ENCODE measurements around the gene ADCY5.

DNA sequence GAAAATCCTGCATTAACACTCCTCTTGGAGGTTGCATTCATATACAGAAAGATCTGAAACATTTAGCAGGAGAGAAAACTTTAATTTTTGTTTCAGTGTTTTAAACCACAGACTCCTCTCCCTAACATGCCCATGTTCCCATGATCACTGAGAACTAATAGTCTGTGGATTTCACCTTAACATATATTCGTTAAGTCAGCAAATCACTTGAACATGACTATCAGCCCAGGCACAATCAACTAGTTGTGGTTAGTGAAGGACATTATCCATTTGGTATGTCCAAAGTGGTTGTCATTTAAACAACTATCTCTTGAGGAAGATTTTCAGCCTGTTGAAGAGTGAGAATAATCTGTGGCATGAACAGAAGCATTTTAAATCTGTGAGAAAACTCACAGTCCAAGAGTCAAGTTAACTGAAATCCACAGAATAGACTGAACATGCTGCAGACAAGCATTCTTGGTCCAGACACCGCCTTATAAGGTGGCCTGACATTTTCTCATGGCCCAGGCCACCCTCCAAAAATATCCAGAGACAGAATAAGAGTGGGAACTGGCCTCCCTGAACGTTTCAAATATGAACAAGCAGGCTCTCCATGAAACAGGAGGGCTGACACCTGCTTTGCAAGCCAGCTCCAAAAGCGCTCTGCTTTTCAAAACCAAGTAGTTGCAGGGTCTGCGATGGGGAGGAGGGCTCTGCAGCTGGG is 39.9 kb upstream of the ADCY5 start:
- TF ChIP-seq CTCF (IDR thresholded peaks at IDR 0.05) (no peak), POLR2A (IDR thresholded peaks at IDR 0.05) (no peak)

Data from Peyer's patch (tissue), 4 donors.